SU-DHL-6 (cell line): ENCODE measurements around the gene SPINK2.

Experiments used
- H2AFZ ChIP-seq: fragments of 200-600 bp; sonication (generic); 2 replicates; pipeline ENCODE4 v1.6.1; 2014; ENCODE audit warnings: low read depth, mild to moderate bottlenecking, moderate library complexity, mixed read lengths, antibody characterized with exemption, low read length; ENCODE audit not compliant: severe bottlenecking
- H3F3A ChIP-seq: fragments of 200-600 bp; shearing (Covaris generic); 2 replicates; pipeline ENCODE4 v1.6.0; 2016; ENCODE audit warnings: antibody characterized with exemption, mild to moderate bottlenecking; ENCODE audit not compliant: insufficient read depth
- H3K27ac ChIP-seq: fragments of 200-600 bp; sonication (generic); 2 replicates; pipeline ENCODE4 v1.5.1; 2016; ENCODE audit warnings: low read depth, mild to moderate bottlenecking, low read length, moderate library complexity, mixed read lengths
- H3K27me3 ChIP-seq: fragments of 200-600 bp; sonication (generic), shearing (Covaris generic); 2 replicates; pipeline ENCODE4 v1.6.0; 2014; ENCODE audit warnings: mild to moderate bottlenecking, low read length
- H3K36me3 ChIP-seq: fragments of 200-600 bp; sonication (generic); 2 replicates; pipeline ENCODE4 v1.6.1; 2014; ENCODE audit warnings: mild to moderate bottlenecking, low read length, mixed read lengths
- H3K4me2 ChIP-seq: fragments of 300-600, 200-600 bp; shearing (Covaris generic), sonication (generic); 2 replicates; pipeline ENCODE4 v1.6.0; 2014; ENCODE audit warnings: low read length, low read depth, mild to moderate bottlenecking; ENCODE audit not compliant: poor library complexity, severe bottlenecking
- H3K4me3 ChIP-seq: fragments of 200-600 bp; sonication (generic); 2 replicates; pipeline ENCODE4 v1.5.1; 2014; ENCODE audit warnings: antibody characterized with exemption, low read length, mild to moderate bottlenecking, mixed read lengths; ENCODE audit not compliant: insufficient read depth, poor library complexity, severe bottlenecking
- H3K79me2 ChIP-seq: fragments of 200-600 bp; sonication (generic); 2 replicates; pipeline ENCODE4 v1.6.1; 2014; ENCODE audit warnings: mild to moderate bottlenecking, low read length, moderate library complexity; ENCODE audit not compliant: insufficient read depth
- H3K9ac ChIP-seq: fragments of 200-600 bp; sonication (generic); 2 replicates; pipeline ENCODE4 v1.7.0; 2014; ENCODE audit warnings: mild to moderate bottlenecking, low read length
- H3K9me2 ChIP-seq: fragments of 200-600 bp; sonication (generic); replicated peaks from 2 replicates; pipeline ENCODE4 v1.6.1; 2014; ENCODE audit warnings: low read length; ENCODE audit not compliant: insufficient read depth
- H3K9me3 ChIP-seq: fragments of 200-600 bp; sonication (generic); 2 replicates; pipeline ENCODE4 v1.6.1; 2014; ENCODE audit warnings: low read length, mixed read lengths; ENCODE audit not compliant: insufficient read depth
- H4K20me1 ChIP-seq: fragments of 200-600 bp; sonication (generic); 2 replicates; pipeline ENCODE4 v1.6.1; 2014; ENCODE audit warnings: low read depth, mild to moderate bottlenecking, antibody characterized with exemption, low read length, moderate library complexity, mixed read lengths
- EZH2phosphoT487 ChIP-seq: fragments of 200-600 bp; sonication (generic), shearing (Covaris generic); conservative IDR thresholded peaks from 2 replicates; pipeline ENCODE4 v1.6.1; 2018; ENCODE audit warnings: mild to moderate bottlenecking, antibody characterized with exemption, low read length, moderate library complexity, mixed read lengths
- TF ChIP-seq, protein P1 (sequence below): fragments of 200-600 bp; sonication (generic); IDR thresholded peaks from one replicate; pipeline ENCODE4 v1.5.1; 2017; ENCODE audit warnings: antibody characterized with exemption, mild to moderate bottlenecking, low read length, moderate library complexity; ENCODE audit not compliant: insufficient read depth, poor library complexity, severe bottlenecking

Gene SPINK2

DNA sequence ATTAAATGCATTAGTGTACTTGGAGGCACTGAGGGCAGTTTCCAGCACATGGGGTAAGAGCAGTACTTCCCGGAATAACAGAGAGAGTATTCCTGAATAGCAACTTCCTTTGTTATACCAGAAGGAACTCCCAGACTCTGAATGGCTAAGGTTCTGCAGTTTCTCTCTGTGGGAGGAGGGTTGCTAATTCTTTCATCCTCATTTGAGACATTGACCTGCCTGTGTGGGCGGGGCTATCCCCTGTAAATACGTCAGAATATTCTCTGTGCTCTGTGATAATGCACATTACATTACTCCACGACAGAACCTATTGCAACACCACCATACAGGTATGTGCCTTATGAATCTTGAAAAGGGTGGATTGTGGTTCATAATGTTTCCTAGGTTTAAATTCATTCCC is 52.7 kb downstream of the SPINK2 start:
- no peaks in the 10 kb centered on the region for H3K9me2 ChIP-seq
- H3K4me2 ChIP-seq: no peak overlapping the region
- H3K4me3 ChIP-seq: no peak overlapping the region
- TF ChIP-seq EZH2phosphoT487: no peak
- TF ChIP-seq, protein P1, sequence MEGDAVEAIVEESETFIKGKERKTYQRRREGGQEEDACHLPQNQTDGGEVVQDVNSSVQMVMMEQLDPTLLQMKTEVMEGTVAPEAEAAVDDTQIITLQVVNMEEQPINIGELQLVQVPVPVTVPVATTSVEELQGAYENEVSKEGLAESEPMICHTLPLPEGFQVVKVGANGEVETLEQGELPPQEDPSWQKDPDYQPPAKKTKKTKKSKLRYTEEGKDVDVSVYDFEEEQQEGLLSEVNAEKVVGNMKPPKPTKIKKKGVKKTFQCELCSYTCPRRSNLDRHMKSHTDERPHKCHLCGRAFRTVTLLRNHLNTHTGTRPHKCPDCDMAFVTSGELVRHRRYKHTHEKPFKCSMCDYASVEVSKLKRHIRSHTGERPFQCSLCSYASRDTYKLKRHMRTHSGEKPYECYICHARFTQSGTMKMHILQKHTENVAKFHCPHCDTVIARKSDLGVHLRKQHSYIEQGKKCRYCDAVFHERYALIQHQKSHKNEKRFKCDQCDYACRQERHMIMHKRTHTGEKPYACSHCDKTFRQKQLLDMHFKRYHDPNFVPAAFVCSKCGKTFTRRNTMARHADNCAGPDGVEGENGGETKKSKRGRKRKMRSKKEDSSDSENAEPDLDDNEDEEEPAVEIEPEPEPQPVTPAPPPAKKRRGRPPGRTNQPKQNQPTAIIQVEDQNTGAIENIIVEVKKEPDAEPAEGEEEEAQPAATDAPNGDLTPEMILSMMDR: no peak
- no peaks in the 10 kb centered on the region for H3K36me3 ChIP-seq
- H2AFZ ChIP-seq: no peak overlapping the region
- no peaks in the 10 kb centered on the region for H3K79me2 ChIP-seq
- no peak overlapping the region for H3K9ac ChIP-seq
- H3K27ac ChIP-seq: no peak overlapping the region
- no peaks in the 10 kb centered on the region for H3F3A ChIP-seq
- no peaks in the 10 kb centered on the region for H3K27me3 ChIP-seq
- no peaks in the 10 kb centered on the region for H4K20me1 ChIP-seq
- H3K9me3 ChIP-seq: no peaks in the 10 kb centered on the region

DNA sequence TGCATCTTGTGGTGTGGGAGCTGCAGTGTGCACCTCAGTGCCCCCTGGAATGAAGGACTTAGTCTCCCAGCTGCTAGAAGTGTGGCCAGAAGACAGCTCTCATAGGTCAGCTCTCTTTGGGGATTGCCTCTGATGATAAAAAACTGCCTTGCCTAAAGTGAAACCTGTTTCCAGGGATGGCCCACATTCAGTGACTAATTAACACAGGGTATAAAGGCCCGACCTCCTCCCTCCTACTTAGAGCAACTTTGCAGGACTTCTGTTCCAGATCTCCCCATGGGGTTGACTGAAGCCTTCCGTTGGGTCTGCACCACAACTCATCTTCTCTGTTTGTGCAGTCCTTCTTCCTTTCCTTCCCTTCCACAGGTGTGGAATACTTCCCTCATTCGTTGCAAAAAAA is 53.2 kb downstream of the SPINK2 start:
- no peaks in the 10 kb centered on the region for H3K27me3 ChIP-seq
- no peaks in the 10 kb centered on the region for H3K79me2 ChIP-seq
- H4K20me1 ChIP-seq: no peaks in the 10 kb centered on the region
- no peak overlapping the region for H2AFZ ChIP-seq
- no peak overlapping the region for H3K4me2 ChIP-seq
- H3K9me2 ChIP-seq: no peaks in the 10 kb centered on the region
- H3K9me3 ChIP-seq: no peaks in the 10 kb centered on the region
- H3K27ac ChIP-seq: no peak overlapping the region
- H3K36me3 ChIP-seq: no peaks in the 10 kb centered on the region
- no peak overlapping the region for H3K9ac ChIP-seq
- no peak for TF ChIP-seq EZH2phosphoT487
- TF ChIP-seq, protein P1: no peak
- H3F3A ChIP-seq: no peaks in the 10 kb centered on the region
- H3K4me3 ChIP-seq: no peak overlapping the region

DNA sequence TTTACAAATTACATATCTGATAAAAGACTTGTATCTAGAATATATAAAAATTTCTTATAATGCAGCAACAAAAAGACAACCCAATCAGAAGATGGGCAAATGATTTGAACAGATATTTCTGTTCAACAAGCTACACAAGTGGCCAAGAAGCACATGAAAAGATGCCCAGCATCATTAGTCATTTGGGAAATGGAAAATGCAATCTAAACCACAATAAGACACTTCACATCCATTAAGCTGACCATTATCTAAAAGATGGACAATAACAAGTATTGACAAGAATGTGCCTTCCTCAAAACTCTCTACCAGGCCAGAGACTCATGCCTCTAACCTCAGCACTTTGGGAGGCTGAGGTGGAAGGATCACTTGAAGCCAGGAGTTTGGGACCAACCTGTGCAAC is 53.9 kb downstream of the SPINK2 start:
- Histone ChIP-seq H3K9ac (no peak overlapping the region), H3F3A (no peaks in the 10 kb centered on the region), H3K9me3 (no peaks in the 10 kb centered on the region), H3K9me2 (no peaks in the 10 kb centered on the region), H3K4me2 (no peak overlapping the region), H3K27ac (no peak overlapping the region), H3K79me2 (no peaks in the 10 kb centered on the region), H3K4me3 (no peak overlapping the region), H3K36me3 (no peaks in the 10 kb centered on the region), H3K27me3 (no peaks in the 10 kb centered on the region), H4K20me1 (no peaks in the 10 kb centered on the region), H2AFZ (no peak overlapping the region)
- TF ChIP-seq, protein P1: no peak
- TF ChIP-seq EZH2phosphoT487: no peak
